Upper lobe of right lung (tissue), 1 donor: ENCODE measurements around the gene SLC2A11. TPM values are rescaled to one million over a fixed set of nuclear protein-coding genes. Genes with fewer than 3 reads are reported as not detected.

ENCODE experiments used
- ATAC-seq: fragments of 200-7000 bp; cut with Tn5 transposase; one replicate; pipeline ENCODE4 v1.9.1; 2020; ENCODE audit warnings: mild to moderate bottlenecking, moderate library complexity
- DNase-seq: peaks from one replicate; pipeline ENCODE4 v3.0.0-alpha.2; 2020
- H3K27ac ChIP-seq: fragments of 200-600 bp; one replicate; pipeline ENCODE4 v1.8.0; 2022
- H3K27me3 ChIP-seq: fragments of 200-600 bp; one replicate; pipeline ENCODE4 v1.8.0; 2022; ENCODE audit warnings: mild to moderate bottlenecking
- H3K36me3 ChIP-seq: fragments of 200-600 bp; one replicate; pipeline ENCODE4 v1.8.0; 2022
- H3K4me1 ChIP-seq: fragments of 200-600 bp; one replicate; pipeline ENCODE4 v1.8.0; 2022
- H3K4me3 ChIP-seq: fragments of 200-600 bp; one replicate; pipeline ENCODE4 v1.8.0; 2022; ENCODE audit warnings: mild to moderate bottlenecking
- H3K9me3 ChIP-seq: fragments of 200-600 bp; one replicate; pipeline ENCODE4 v1.8.0; 2022
- intact Hi-C: fragments of 100-400 bp; cut with DNase I; formaldehyde crosslinking; loops from one replicate; pipeline ENCODE4 v1.11.0; 2022
- total RNA-seq: library from RNA; stranded (reverse); fragmentation: NEBNext Ultra II Directional; extraction: Animal tissue kit (Norgen Biotek cat#: 25700); gene quantifications from one replicate; pipeline ENCODE4 v1.2.1, GENCODE V29; 2021
- TF ChIP-seq, protein P1 (sequence below): fragments of 200-600 bp; IDR thresholded peaks from one replicate; pipeline ENCODE4 v1.8.0; 2022; ENCODE audit warnings: antibody characterized with exemption
- donor health status: DM: no; HTN: yes; CAD: no; lungs with severe emphysema.

The SLC2A11 gene
- total RNA-seq, 1 donor from 2014 or later = 13.2 TPM

DNA sequence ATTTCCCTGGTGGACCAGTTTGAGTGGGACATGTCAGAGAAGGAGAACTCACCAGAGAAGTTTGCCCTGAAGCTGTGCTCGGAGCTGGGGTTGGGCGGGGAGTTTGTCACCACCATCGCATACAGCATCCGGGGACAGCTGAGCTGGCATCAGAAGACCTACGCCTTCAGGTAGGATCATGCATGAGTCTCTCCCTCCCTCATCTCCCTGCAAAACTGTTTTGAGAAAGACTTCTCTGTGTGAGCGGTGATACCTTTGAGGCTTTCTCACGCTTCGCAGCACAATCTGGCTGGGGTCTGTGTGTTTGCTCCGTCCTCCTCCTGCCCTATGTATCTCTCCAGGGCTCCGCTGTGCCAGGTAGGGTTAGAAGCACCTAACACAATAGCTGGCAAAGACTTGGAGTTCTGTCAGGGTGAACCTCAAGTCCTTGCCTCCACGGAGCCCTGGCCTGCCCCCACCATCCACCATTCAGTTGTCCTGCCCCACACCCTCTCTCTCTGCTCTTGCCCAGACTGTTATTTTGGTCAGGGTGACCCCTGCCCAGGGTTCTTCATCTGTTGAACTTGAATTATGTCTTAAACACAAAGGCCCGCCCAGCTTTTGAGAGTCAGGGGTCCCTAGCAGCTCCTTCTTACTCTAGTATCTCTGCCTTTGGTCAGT, 32.3 kb upstream of the SLC2A11 start:
- Histone ChIP-seq H3K27me3 (no peaks in the 10 kb centered on the region), H3K4me3 (no peak overlapping the region), H3K4me1 (no peaks in the 10 kb centered on the region), H3K9me3 (no peaks in the 10 kb centered on the region), H3K27ac (no peak overlapping the region), H3K36me3 (peaks cover 85% of the 10 kb centered on the region)
- intact Hi-C loops = no loop called here
- DNase-seq (no peak), ATAC-seq (no peak)
- TF ChIP-seq, protein P1, sequence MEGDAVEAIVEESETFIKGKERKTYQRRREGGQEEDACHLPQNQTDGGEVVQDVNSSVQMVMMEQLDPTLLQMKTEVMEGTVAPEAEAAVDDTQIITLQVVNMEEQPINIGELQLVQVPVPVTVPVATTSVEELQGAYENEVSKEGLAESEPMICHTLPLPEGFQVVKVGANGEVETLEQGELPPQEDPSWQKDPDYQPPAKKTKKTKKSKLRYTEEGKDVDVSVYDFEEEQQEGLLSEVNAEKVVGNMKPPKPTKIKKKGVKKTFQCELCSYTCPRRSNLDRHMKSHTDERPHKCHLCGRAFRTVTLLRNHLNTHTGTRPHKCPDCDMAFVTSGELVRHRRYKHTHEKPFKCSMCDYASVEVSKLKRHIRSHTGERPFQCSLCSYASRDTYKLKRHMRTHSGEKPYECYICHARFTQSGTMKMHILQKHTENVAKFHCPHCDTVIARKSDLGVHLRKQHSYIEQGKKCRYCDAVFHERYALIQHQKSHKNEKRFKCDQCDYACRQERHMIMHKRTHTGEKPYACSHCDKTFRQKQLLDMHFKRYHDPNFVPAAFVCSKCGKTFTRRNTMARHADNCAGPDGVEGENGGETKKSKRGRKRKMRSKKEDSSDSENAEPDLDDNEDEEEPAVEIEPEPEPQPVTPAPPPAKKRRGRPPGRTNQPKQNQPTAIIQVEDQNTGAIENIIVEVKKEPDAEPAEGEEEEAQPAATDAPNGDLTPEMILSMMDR = no peak

DNA sequence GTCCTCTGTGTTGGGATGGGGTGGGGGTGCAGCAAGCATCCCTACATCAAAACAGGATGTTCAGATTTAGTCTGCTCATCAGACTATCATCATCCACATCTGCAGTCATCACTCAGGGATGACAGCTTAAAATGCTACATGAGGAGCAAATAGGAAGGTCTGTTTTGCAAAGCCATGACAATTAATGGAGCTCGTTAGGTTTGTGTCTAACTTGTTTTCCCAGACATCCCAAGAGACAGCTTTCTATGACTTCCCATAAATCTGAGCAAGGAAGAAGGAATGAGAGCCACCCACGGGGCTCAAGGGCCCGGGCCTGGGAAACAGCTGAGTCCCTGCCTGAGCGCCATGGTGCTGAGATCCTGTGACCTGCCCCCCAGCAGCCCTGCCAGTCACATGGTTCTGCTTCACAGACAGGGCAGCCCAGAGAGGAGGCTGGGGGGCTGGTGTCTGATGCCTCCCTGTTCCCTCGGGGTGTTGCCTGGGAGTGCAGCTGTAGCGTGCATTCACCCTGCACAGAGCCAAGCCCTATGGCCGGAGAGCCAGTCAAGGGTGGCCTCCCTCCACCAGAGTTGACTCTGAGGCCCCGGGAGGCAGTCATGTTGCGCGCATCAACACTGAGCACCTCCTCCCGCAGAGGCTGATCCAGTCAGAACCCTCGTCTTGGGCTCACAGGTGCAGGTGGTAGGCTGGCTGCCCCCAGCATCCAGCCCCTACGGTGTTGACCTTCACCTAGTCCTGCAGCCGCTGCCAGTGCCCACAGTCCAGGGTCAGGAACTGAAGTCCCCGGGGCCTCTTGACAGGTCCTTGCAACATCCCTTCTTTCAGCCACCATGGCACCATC, 30.9 kb upstream of the SLC2A11 start:
- Histone ChIP-seq H3K27ac (no peak overlapping the region), H3K9me3 (no peaks in the 10 kb centered on the region), H3K4me3 (no peak overlapping the region), H3K36me3 (peaks cover 84% of the 10 kb centered on the region), H3K27me3 (no peaks in the 10 kb centered on the region), H3K4me1 (no peaks in the 10 kb centered on the region)
- intact Hi-C loops = no loop called here
- DNase-seq (no peak), ATAC-seq (no peak)
- TF ChIP-seq, protein P1 = no peak

DNA sequence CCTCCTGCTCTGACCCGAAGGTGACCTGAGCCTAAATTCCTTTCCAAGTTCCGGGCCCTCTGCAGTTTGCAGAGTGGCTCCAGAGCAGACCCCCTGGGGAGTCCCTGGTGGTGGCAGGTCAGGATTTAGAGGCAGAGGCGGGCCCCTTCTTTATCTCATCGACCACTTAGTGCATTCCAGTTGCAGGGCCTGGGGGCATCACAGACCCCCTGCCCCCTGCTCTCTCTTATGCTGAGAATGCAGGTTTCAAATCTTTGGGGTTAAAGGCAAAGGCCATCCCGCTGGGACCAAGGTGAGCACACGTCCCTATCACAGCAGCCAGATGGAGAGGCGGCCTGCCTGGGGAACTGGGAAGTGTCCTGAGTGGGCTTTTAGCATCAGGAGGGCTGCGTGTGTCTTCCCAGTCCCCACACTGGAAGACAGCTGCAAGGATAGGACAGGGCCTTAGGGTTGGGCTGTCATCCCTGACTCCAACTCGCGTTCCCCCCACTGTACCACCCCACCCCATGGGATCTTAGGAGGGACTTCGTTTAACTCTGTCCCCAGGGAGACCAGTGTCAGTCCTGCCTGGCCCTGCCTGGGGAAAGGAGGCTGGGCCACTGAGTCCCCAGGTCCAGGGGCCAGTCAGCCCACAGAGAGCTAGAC, 30.2 kb upstream of the SLC2A11 start:
- no peak overlapping the region for H3K27ac ChIP-seq
- DNase-seq (no peak), ATAC-seq (no peak)
- no peaks in the 10 kb centered on the region for H3K4me1 ChIP-seq
- TF ChIP-seq, protein P1 = no peak
- H3K36me3 ChIP-seq = peaks cover 82% of the 10 kb centered on the region
- H3K4me3 ChIP-seq = no peak overlapping the region
- no peaks in the 10 kb centered on the region for H3K27me3 ChIP-seq
- no peaks in the 10 kb centered on the region for H3K9me3 ChIP-seq
- intact Hi-C loops = no loop called here

DNA sequence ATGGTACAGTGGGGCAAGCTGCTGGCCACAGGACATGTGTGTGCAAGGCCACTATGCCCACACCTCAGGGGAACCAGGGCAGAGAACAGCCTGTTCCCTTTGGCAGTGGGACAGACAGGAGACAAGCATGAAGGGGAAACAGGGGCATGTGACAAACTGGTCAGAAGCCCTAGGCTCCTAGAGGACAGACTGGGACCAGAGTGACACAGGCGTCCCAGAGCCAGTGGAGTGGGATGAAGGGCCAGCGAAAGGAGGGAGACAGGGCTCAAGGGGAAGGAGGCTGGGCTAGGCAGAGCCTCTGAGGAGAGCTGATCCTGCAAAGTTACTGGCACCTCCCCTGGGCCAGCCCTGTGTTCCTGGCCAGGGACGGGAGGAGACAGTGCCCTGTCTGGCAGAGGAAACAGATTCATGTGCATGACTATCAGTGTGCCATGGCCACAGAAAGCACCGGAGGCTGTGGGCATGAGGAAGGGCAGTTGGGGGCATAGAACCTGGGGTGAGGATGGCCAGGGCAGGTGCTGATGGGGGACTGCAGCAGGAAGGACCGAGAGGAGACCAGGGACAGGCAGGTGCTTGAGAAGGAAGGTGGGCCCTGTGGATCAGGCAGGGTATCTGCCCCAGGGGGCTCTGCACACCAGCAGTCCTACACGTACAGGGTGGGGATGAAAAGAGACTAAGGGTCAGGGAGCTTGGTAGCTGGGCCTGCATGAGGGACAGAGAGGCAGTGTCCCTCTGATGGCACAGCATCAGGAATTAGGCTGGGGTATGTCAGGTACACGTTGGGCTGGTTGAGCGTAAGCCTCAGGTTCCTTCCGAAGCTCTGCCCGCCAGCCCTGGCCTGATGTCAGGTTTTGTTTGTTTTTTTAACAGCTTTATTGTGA, 28.6 kb upstream of the SLC2A11 start:
- ATAC-seq (no peak), DNase-seq (no peak)
- intact Hi-C loops = no loop called here
- no peaks in the 10 kb centered on the region for H3K9me3 ChIP-seq
- peaks cover 81% of the 10 kb centered on the region for H3K36me3 ChIP-seq
- TF ChIP-seq, protein P1 = no peak
- no peak overlapping the region for H3K4me3 ChIP-seq
- H3K27ac ChIP-seq = no peak overlapping the region
- no peaks in the 10 kb centered on the region for H3K27me3 ChIP-seq
- H3K4me1 ChIP-seq = no peaks in the 10 kb centered on the region

DNA sequence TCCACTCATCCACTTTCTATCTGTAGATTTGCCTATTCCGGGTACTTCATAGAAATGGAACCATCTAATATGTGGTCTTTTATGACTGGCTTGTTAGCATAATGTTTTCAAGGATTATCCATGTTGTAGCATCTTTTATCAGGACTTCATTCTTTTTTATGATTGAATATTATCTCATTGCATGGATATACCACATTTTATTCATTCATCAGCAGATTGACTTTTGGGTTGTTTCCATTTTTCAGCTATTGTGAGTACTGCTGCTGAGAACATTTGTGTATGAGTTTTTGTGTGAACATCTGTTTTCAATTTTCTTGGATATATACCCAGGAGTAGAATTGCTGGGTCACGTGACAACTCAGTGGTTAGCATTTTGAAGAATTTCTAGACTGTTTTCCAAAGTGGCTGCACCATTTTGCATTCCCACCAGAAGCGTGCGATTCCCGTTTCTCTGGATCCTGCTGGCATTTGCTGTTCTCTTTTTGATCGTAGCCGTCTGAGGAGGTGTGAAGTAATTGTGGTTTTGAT, 27.8 kb upstream of the SLC2A11 start:
- H3K36me3 ChIP-seq = peaks cover 81% of the 10 kb centered on the region
- intact Hi-C loops = no loop called here
- ATAC-seq (no peak), DNase-seq (no peak)
- H3K4me3 ChIP-seq = no peak overlapping the region
- H3K27ac ChIP-seq = no peak overlapping the region
- no peaks in the 10 kb centered on the region for H3K27me3 ChIP-seq
- TF ChIP-seq, protein P1 = no peak
- H3K4me1 ChIP-seq = no peaks in the 10 kb centered on the region
- no peaks in the 10 kb centered on the region for H3K9me3 ChIP-seq
